Mesendoderm (in vitro differentiated cells): ENCODE measurements around the gene MBD5.
"Not testable (repeated sequence)": the region's sequence is repeated elsewhere in the genome, so short reads cannot be mapped to it uniquely, and the experiment has no call there.

Experiments
- DNase-seq: peaks from one replicate; pipeline ENCODE4 v3.0.0; 2013
- H2AK5ac ChIP-seq: 2 replicates; pipeline ENCODE4 v1.6.1; 2013; ENCODE audit warnings: low read length, inconsistent platforms
- H2BK120ac ChIP-seq: 2 replicates; pipeline ENCODE4 v1.6.1; 2013; ENCODE audit warnings: low read depth, mild to moderate bottlenecking, low read length, moderate library complexity, mixed read lengths
- H2BK15ac ChIP-seq: replicated peaks from 2 replicates; pipeline ENCODE4 v1.6.1; 2013; ENCODE audit warnings: low read depth, mild to moderate bottlenecking, moderate library complexity
- H2BK5ac ChIP-seq: 2 replicates; pipeline ENCODE4 v1.6.1; 2013; ENCODE audit warnings: low read length, inconsistent platforms
- H3K18ac ChIP-seq: 2 replicates; pipeline ENCODE4 v1.6.1; 2013; ENCODE audit warnings: mild to moderate bottlenecking, low read length, mixed read lengths
- H3K23ac ChIP-seq: one replicate; pipeline ENCODE4 v1.6.1; 2013; ENCODE audit warnings: low read length
- H3K27ac ChIP-seq: 2 replicates; pipeline ENCODE4 v1.5.1; 2013; ENCODE audit warnings: low read depth, mild to moderate bottlenecking, inconsistent platforms, low read length, moderate library complexity
- H3K27me3 ChIP-seq: 2 replicates; pipeline ENCODE4 v1.6.1; 2013; ENCODE audit warnings: low read length, control low read depth, mild to moderate bottlenecking, inconsistent platforms; ENCODE audit not compliant: insufficient read depth, poor library complexity
- H3K36me3 ChIP-seq: 2 replicates; pipeline ENCODE4 v1.6.1; 2013; ENCODE audit warnings: low read length, inconsistent platforms; ENCODE audit not compliant: control insufficient read depth, insufficient read depth
- H3K4ac ChIP-seq: one replicate; pipeline ENCODE4 v1.6.1; 2013; ENCODE audit warnings: low read depth, mild to moderate bottlenecking, low read length, moderate library complexity
- H3K4me1 ChIP-seq: 2 replicates; pipeline ENCODE4 v1.6.1; 2013; ENCODE audit warnings: low read depth, low read length, inconsistent platforms; ENCODE audit not compliant: control insufficient read depth
- H3K4me2 ChIP-seq: 2 replicates; pipeline ENCODE4 v1.6.1; 2013; ENCODE audit warnings: low read length
- H3K4me3 ChIP-seq: 2 replicates; pipeline ENCODE4 v1.5.1; 2013; ENCODE audit warnings: mild to moderate bottlenecking, low read length
- H3K56ac ChIP-seq: one replicate; pipeline ENCODE4 v1.6.1; 2013; ENCODE audit warnings: low read length
- H3K79me1 ChIP-seq: 2 replicates; pipeline ENCODE4 v1.6.1; 2013; ENCODE audit warnings: low read length, inconsistent platforms
- H3K79me2 ChIP-seq: 2 replicates; pipeline ENCODE4 v1.6.1; 2013; ENCODE audit warnings: mild to moderate bottlenecking, low read length; ENCODE audit not compliant: control insufficient read depth, insufficient read depth
- H3K9ac ChIP-seq: 2 replicates; pipeline ENCODE4 v1.6.1; 2013; ENCODE audit warnings: low read length, inconsistent platforms
- H4K5ac ChIP-seq: one replicate; pipeline ENCODE4 v1.6.1; 2013; ENCODE audit warnings: low read length
- H4K8ac ChIP-seq: one replicate; pipeline ENCODE4 v1.6.1; 2013; ENCODE audit warnings: low read depth, mild to moderate bottlenecking, control low read depth, low read length, moderate library complexity
- WGBS: extraction: QIAGEN DNeasy Blood & Tissue Kit; methylation state at CpG from one replicate; pipeline ENCODE4 v1.1.7; 2013; ENCODE audit warnings: low lambda C conversion rate, missing lambda C conversion rate; ENCODE audit not compliant: insufficient coverage; ENCODE audit errors: extremely low coverage; 5-methylcytosine and 5-hydroxymethylcytosine counted together

Gene MBD5

DNA sequence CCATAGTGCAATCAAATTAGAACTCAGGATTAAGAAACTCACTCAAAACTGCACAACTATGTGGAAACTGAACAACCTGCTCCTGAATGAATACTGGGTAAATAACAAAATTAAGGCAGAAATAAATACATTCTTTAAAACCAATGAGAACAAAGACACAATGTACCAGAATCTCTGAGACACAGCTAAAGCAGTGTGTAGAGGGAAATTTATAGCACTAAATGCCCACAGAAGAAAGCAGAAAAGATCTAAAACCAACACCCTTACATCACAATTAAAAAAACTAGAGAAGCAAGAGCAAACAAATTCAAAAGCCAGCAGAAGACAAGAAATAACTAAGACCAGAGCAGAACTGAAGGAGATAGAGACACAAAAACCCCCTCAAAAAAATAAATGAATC lies 18.5 kb upstream of the MBD5 start:
- H3K18ac ChIP-seq, H4K8ac ChIP-seq, H3K9ac ChIP-seq, H2AK5ac ChIP-seq, DNase-seq, H4K5ac ChIP-seq, H3K4me3 ChIP-seq, H3K4ac ChIP-seq, H2BK5ac ChIP-seq, H3K27ac ChIP-seq, H3K4me2 ChIP-seq, H3K4me1 ChIP-seq, H2BK15ac ChIP-seq, H3K36me3 ChIP-seq, H3K23ac ChIP-seq, H3K27me3 ChIP-seq, H2BK120ac ChIP-seq, H3K56ac ChIP-seq: not testable (repeated sequence)
- Histone ChIP-seq H3K79me2 (peaks cover 21% of the 10 kb centered on the region), H3K79me1 (peaks cover 11% of the 10 kb centered on the region)

DNA sequence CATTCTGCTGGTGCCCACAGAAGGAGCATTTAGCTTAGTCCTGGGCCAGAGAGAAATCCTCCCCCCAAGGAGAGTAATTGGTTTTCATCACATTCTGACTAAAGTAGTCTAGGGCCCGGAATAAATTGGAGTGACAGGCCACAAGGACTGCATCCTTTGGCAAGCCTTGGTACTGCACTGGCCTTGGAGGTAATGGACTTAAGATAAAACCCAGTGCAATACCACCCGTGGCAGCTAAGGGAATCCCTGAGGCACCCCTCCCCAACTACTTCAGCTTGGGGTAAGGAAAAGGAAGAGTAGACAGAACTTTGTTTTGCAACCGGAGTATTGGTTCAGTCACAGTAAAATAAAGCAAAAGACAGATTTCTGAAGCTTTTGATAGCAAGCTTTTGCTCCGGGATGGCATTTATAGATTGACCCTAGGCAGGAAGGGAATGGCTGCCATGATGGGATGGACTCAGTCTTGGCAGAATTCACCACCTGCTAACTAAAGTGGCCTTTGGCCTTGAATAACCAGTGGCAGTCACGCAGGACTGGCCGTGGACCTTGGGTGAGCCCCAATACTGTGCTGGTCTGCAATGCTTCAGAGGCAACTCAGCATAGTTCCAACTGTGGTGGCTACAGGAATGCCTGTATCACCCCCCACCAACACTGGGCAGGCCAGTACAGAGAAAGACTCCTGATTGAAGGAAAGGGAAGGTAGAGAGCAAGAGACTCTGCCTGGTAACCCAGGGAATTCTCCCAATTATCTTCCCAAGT lies 14.5 kb upstream of the MBD5 start:
- Histone ChIP-seq H2BK5ac (no peak overlapping the region), H3K4me2 (no peak overlapping the region), H3K79me2 (peaks cover 31% of the 10 kb centered on the region), H3K27ac (no peak overlapping the region), H2AK5ac (no peak overlapping the region), H3K56ac (no peak overlapping the region), H3K36me3 (no peaks in the 10 kb centered on the region), H3K4me3 (no peak overlapping the region), H2BK15ac (no peak overlapping the region), H3K27me3 (no peaks in the 10 kb centered on the region), H3K79me1 (peaks cover 10% of the 10 kb centered on the region), H3K9ac (no peak overlapping the region), H3K23ac (no peak overlapping the region), H2BK120ac (no peak overlapping the region), H4K5ac (no peak overlapping the region), H4K8ac (no peak overlapping the region), H3K4ac (no peak overlapping the region), H3K18ac (no peak overlapping the region), H3K4me1 (no peaks in the 10 kb centered on the region)
- DNase-seq: peak; percentile 56
- WGBS: no CpG with 5 or more reads among the region's 6 CpGs

DNA sequence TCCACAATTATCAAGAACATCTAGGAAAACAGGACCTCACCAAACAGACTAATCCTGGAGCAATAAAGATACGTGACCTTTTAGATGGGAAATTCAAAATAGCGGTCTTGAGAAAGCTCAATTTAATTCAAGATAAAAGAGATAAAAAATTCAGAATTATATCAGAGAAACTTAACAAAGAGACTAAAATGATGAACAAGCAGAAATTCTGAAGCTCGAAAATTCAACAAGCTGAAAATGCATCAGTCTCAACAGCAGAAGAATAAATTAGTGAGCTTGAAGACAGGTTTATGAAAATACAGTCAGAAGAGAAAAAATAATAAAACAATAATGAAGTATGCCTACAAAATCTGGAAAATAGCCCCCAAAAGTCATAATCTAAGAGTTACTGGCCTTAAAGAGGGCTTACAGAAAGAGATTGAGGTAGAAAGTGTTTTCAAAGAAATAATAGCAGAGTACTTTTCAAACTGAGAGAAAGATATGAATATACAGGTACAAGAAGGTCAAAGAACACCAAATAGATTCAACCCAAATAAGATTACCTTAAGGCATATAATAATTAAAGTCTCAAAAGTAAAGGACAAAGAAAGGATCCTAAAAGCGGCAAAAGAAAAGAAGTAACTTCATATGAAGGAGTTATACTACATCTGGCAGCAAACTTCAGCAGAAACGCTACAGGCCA lies 13.5 kb upstream of the MBD5 start:
- H3K27me3 ChIP-seq: no peaks in the 10 kb centered on the region
- no peak overlapping the region for H2BK120ac ChIP-seq
- no peak overlapping the region for H2BK15ac ChIP-seq
- H3K4me2 ChIP-seq: no peak overlapping the region
- no peak overlapping the region for H3K23ac ChIP-seq
- H2BK5ac ChIP-seq: no peak overlapping the region
- H3K36me3 ChIP-seq: no peaks in the 10 kb centered on the region
- no peaks in the 10 kb centered on the region for H3K4me1 ChIP-seq
- no peak for DNase-seq
- H3K4me3 ChIP-seq: no peak overlapping the region
- H3K27ac ChIP-seq: no peak overlapping the region
- H4K8ac ChIP-seq: no peak overlapping the region
- peaks cover 36% of the 10 kb centered on the region for H3K79me2 ChIP-seq
- no CpG with 5 or more reads among the region's 5 CpGs for WGBS
- H3K9ac ChIP-seq: no peak overlapping the region
- no peak overlapping the region for H3K56ac ChIP-seq
- H2AK5ac ChIP-seq: no peak overlapping the region
- no peak overlapping the region for H3K18ac ChIP-seq
- no peak overlapping the region for H4K5ac ChIP-seq
- H3K79me1 ChIP-seq: peaks cover 10% of the 10 kb centered on the region
- no peak overlapping the region for H3K4ac ChIP-seq

DNA sequence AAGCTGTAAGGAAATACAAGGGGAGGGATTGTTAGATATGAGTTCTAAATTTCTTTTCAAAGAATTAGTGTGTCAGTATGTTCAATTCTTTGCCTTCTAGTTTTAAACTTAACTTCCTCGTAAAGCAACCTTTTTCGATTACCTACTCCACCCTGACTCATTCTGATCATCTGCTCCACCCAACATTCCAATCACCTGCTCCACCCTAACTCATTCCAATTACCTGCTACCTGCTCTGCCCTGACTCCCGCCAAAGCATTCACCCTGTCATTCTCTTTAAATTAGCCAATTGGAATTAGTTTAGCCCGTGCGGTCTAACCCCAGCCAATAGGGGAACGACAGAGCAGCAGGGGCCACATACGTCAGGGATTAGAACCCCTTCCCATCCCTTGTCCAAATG lies 12.5 kb upstream of the MBD5 start:
- not testable (repeated sequence) for H3K27me3 ChIP-seq, H3K9ac ChIP-seq, H3K4me3 ChIP-seq, H3K36me3 ChIP-seq, H2AK5ac ChIP-seq, H4K5ac ChIP-seq, H3K4me2 ChIP-seq, H3K79me1 ChIP-seq, H2BK5ac ChIP-seq, H2BK120ac ChIP-seq, H4K8ac ChIP-seq, H3K4me1 ChIP-seq, H2BK15ac ChIP-seq, H3K18ac ChIP-seq, H3K27ac ChIP-seq, DNase-seq, H3K23ac ChIP-seq, H3K4ac ChIP-seq, H3K56ac ChIP-seq
- H3K79me2 ChIP-seq: peaks cover 41% of the 10 kb centered on the region
- WGBS: no CpG with 5 or more reads among the region's 7 CpGs

DNA sequence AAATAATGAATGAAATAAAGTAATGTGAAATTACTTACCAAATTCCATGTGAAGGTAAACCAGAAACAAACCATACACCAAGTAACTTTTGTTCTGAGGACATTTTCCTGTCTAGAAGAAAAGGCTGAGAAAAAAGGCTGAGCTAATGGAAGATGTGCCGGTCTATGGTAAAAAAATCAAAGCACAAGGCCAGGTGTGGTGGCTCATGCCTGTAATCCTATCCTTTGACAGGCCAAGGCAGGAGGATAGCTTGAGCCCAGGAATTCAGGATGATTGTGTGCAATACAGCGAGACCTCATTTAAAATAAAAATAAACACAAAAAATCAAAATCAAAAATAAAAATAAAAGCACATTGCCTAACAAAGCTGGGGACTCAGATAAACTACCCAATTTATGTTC lies 7.0 kb upstream of the MBD5 start:
- no CpG with 5 or more reads among the region's 2 CpGs for WGBS
- Histone ChIP-seq H3K27me3 (no peaks in the 10 kb centered on the region), H4K8ac (no peak overlapping the region), H3K23ac (no peak overlapping the region), H4K5ac (no peak overlapping the region), H3K79me1 (peaks cover 2% of the 10 kb centered on the region), H2BK120ac (no peak overlapping the region), H3K4ac (no peak overlapping the region), H3K27ac (no peak overlapping the region), H3K18ac (no peak overlapping the region), H3K79me2 (peaks cover 49% of the 10 kb centered on the region), H3K4me3 (no peak overlapping the region), H3K4me1 (no peaks in the 10 kb centered on the region), H3K9ac (no peak overlapping the region), H3K36me3 (no peaks in the 10 kb centered on the region), H2AK5ac (no peak overlapping the region), H2BK5ac (no peak overlapping the region), H3K4me2 (no peak overlapping the region), H2BK15ac (no peak overlapping the region), H3K56ac (no peak overlapping the region)
- DNase-seq: no peak
